Transverse colon (tissue), 4 donors: ENCODE results near the gene SH3TC2.

Experiments
- EP300 ChIP-seq: sonication (generic); formaldehyde crosslinking; IDR thresholded peaks from one replicate; pipeline ENCODE4 v1.6.1; 2017; ENCODE audit warnings: antibody characterized with exemption, low read depth
- POLR2A ChIP-seq: fragments of 450-650 bp; IDR thresholded peaks from one replicate; pipeline ENCODE4 v1.6.1; 2016; ENCODE audit warnings: antibody characterized with exemption, mild to moderate bottlenecking, moderate library complexity
- POLR2AphosphoS5 ChIP-seq, 3 donors: sonication (generic); formaldehyde crosslinking; IDR thresholded peaks; one replicate each; pipeline ENCODE4 v1.6.1; 2016; ENCODE audit warnings: antibody characterized with exemption in 3 of 3
- TF ChIP-seq, protein P1 (sequence below), 5 experiments: fragments of 200-600 bp in 3 of 5; fragments of 450-650 bp in 2 of 5; sonication (generic) in 3 of 5; IDR thresholded peaks; 1 replicate in 2 of 5; 2 replicates in 3 of 5; pipeline ENCODE4 v1.5.1; 2016 to 2017; ENCODE audit warnings: antibody characterized with exemption in 5 of 5, inconsistent platforms in 3 of 5, mild to moderate bottlenecking in 2 of 5, moderate library complexity in 1 of 5

DNA sequence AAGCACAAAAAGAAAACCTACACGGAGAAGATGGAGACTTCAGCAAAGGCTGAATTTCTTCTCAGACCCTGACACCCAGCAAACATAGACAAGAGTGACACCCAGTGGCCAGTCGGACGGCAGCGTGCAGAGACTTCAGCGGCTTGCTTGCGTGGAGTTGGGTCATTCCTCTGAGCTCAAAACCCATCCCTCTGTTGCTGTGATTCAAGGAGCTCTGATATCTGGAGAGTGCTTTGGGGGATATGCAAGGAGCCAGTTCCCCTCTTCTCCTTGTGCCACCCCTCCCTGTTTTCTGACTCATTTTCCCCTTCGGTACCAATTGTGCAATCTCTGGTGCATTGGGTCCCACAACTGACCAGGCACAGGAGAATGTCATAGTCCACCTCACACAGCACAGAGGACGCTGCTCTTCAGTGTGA is 27.5 kb downstream of the SH3TC2 start:
- TF ChIP-seq POLR2A (no peak), POLR2AphosphoS5 (IDR thresholded peaks at IDR 0.05) (no peak), EP300 (no peak)
- TF ChIP-seq, protein P1, sequence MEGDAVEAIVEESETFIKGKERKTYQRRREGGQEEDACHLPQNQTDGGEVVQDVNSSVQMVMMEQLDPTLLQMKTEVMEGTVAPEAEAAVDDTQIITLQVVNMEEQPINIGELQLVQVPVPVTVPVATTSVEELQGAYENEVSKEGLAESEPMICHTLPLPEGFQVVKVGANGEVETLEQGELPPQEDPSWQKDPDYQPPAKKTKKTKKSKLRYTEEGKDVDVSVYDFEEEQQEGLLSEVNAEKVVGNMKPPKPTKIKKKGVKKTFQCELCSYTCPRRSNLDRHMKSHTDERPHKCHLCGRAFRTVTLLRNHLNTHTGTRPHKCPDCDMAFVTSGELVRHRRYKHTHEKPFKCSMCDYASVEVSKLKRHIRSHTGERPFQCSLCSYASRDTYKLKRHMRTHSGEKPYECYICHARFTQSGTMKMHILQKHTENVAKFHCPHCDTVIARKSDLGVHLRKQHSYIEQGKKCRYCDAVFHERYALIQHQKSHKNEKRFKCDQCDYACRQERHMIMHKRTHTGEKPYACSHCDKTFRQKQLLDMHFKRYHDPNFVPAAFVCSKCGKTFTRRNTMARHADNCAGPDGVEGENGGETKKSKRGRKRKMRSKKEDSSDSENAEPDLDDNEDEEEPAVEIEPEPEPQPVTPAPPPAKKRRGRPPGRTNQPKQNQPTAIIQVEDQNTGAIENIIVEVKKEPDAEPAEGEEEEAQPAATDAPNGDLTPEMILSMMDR (IDR thresholded peaks at IDR 0.05): peak; percentile 76 to 79 (median 78)
